Panc1 (cell line): ENCODE results near the gene DNAH9.

Experiments
- POLR2AphosphoS5 ChIP-seq: IDR thresholded peaks from 2 replicates; pipeline ENCODE4 v1.6.1; 2012; ENCODE audit warnings: mild to moderate bottlenecking, low read depth, low read length, moderate library complexity
- TF ChIP-seq, protein P1 (sequence below): fragments of 450-650 bp; IDR thresholded peaks from 2 replicates; pipeline ENCODE4 v1.5.1; 2017; ENCODE audit warnings: mild to moderate bottlenecking

DNA sequence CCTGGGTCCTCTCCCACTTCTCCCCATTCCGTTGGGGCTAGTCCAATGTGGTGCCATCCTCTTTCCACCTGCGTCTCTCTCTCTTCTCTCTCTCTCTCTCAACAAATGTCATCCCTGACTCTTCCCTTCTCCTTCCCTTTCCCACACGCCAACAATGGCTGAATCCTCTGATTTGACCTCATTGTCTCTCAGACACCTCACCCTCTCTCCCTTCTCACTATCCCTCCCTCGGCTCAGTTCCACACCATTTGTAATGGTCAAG lies 399.6 kb downstream of the DNAH9 start:
- TF ChIP-seq, protein P1, sequence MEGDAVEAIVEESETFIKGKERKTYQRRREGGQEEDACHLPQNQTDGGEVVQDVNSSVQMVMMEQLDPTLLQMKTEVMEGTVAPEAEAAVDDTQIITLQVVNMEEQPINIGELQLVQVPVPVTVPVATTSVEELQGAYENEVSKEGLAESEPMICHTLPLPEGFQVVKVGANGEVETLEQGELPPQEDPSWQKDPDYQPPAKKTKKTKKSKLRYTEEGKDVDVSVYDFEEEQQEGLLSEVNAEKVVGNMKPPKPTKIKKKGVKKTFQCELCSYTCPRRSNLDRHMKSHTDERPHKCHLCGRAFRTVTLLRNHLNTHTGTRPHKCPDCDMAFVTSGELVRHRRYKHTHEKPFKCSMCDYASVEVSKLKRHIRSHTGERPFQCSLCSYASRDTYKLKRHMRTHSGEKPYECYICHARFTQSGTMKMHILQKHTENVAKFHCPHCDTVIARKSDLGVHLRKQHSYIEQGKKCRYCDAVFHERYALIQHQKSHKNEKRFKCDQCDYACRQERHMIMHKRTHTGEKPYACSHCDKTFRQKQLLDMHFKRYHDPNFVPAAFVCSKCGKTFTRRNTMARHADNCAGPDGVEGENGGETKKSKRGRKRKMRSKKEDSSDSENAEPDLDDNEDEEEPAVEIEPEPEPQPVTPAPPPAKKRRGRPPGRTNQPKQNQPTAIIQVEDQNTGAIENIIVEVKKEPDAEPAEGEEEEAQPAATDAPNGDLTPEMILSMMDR: no peak
- TF ChIP-seq POLR2AphosphoS5: no peak
